GM12878 (cell line): ENCODE data around the gene SPCS2. TPM values are rescaled to one million over a fixed set of nuclear protein-coding genes. Genes with fewer than 3 reads are reported as not detected.

ENCODE experiments used
- ATAC-seq: fragments of 200-7000 bp; cut with Tn5 transposase; 3 replicates; pipeline ENCODE4 v1.9.1; 2020; ENCODE audit warnings: mild to moderate bottlenecking, moderate library complexity
- BruUV-seq: library from RNA; stranded (reverse); fragments of 400-500 nt; replicated peaks from 2 replicates; lab custom pipeline; 2021; lab: Mats Ljungman, UMichigan
- CTCF ChIA-PET: fragments of 300-600 bp; sonication (Branson Sonifier 250); formaldehyde crosslinking; extraction: SDS; loops from one replicate; lab custom pipeline; 2021; ENCODE audit warnings: inconsistent platforms; lab: Yijun Ruan, JAX
- POLR2A ChIA-PET: fragments of 350-600 bp; formaldehyde crosslinking; extraction: SDS; loops from one replicate; lab custom pipeline; 2021; ENCODE audit warnings: inconsistent platforms; lab: Charles Lee
- RAD21 ChIA-PET: fragments of 300-600 bp; sonication (Branson Sonifier 250); formaldehyde crosslinking; loops from one replicate; lab custom pipeline; 2023; ENCODE audit warnings: antibody characterized with exemption; ENCODE audit not compliant: unreplicated experiment; lab: Charles Lee
- SMC1A ChIA-PET: fragments of 300-600 bp; sonication (Branson Sonifier 250); formaldehyde crosslinking; loops from one replicate; lab custom pipeline; 2023; ENCODE audit not compliant: unreplicated experiment, uncharacterized antibody; lab: Charles Lee
- DNase-seq: peaks from one replicate; pipeline ENCODE4 v3.0.0-alpha.2; 2011; ENCODE audit warnings: low read depth, low spot score
- FAIRE-seq: peaks from 3 replicates; lab custom pipeline; 2011; peaks lifted over from hg19 to GRCh38; lab: Jason Lieb, UNC
- H2AFZ ChIP-seq: 2 replicates; pipeline ENCODE4 v1.6.0; 2011; ENCODE audit warnings: low read depth, low read length, control low read depth; ENCODE audit not compliant: control insufficient read depth
- H3K27ac ChIP-seq: 2 replicates; pipeline ENCODE4 v1.5.1; 2011; ENCODE audit warnings: control low read depth; ENCODE audit not compliant: control insufficient read depth, insufficient read depth
- H3K27me3 ChIP-seq, 2 experiments: replicated peaks in 1 of 2; 2 replicates each; pipeline versions ENCODE4 v1.6.0 to v1.6.1; 2011; ENCODE audit warnings: low read length in 1 of 2; ENCODE audit not compliant: control insufficient read depth in 2 of 2, insufficient read depth in 2 of 2
- H3K36me3 ChIP-seq, 2 experiments: 2 replicates each; pipeline ENCODE4 v1.5.1; 2011; ENCODE audit warnings: low read length in 1 of 2; ENCODE audit not compliant: control insufficient read depth in 2 of 2, insufficient read depth in 2 of 2
- H3K4me1 ChIP-seq: 2 replicates; pipeline ENCODE4 v1.6.1; 2011; ENCODE audit warnings: mild to moderate bottlenecking, low read length, moderate library complexity, mixed read lengths; ENCODE audit not compliant: control insufficient read depth, insufficient read depth
- H3K4me2 ChIP-seq: 2 replicates; pipeline ENCODE4 v1.6.0; 2011; ENCODE audit warnings: control low read depth; ENCODE audit not compliant: control insufficient read depth, insufficient read depth
- H3K4me3 ChIP-seq: fragments of 200-600 bp; sonication (generic); 2 replicates; pipeline ENCODE4 v1.5.1; 2016
- H3K79me2 ChIP-seq: 2 replicates; pipeline ENCODE4 v1.6.0; 2011; ENCODE audit warnings: low read length; ENCODE audit not compliant: control insufficient read depth, insufficient read depth
- H3K9ac ChIP-seq: 2 replicates; pipeline ENCODE4 v1.8.0; 2011; ENCODE audit warnings: low read length, control low read depth, mixed read lengths; ENCODE audit not compliant: control insufficient read depth, insufficient read depth
- H3K9me3 ChIP-seq: replicated peaks from 3 replicates; pipeline ENCODE4 v1.5.1; 2011; ENCODE audit warnings: mild to moderate bottlenecking, low read length; ENCODE audit not compliant: control insufficient read depth, insufficient read depth
- H4K20me1 ChIP-seq: 2 replicates; pipeline ENCODE4 v1.6.0; 2011; ENCODE audit not compliant: control insufficient read depth, insufficient read depth
- ATF7 ChIP-seq: fragments of 450-650 bp; IDR thresholded peaks from 2 replicates; pipeline ENCODE4 v1.6.1; 2016; ENCODE audit warnings: low read depth, mild to moderate bottlenecking
- BRCA1 ChIP-seq: IDR thresholded peaks from 2 replicates; pipeline ENCODE4 v1.6.1; 2011; ENCODE audit warnings: low read depth, low read length, improper control_type of control experiment
- JUND ChIP-seq: IDR thresholded peaks from 2 replicates; pipeline ENCODE4 v1.6.1; 2012; ENCODE audit warnings: low read depth, mild to moderate bottlenecking, low read length, improper control_type of control experiment, moderate library complexity
- POU2F2 ChIP-seq: IDR thresholded peaks from 3 replicates; pipeline ENCODE4 v1.6.1; 2011; ENCODE audit warnings: low read depth, mild to moderate bottlenecking, low read length, borderline replicate concordance
- RB1 ChIP-seq: fragments of 450-650 bp; formaldehyde crosslinking; IDR thresholded peaks from 2 replicates; pipeline ENCODE4 v1.6.1; 2017; ENCODE audit warnings: mild to moderate bottlenecking, borderline replicate concordance
- SIX5 ChIP-seq: IDR thresholded peaks from 2 replicates; pipeline ENCODE4 v1.6.1; 2011; ENCODE audit warnings: mild to moderate bottlenecking, low read depth, low read length, moderate library complexity; ENCODE audit not compliant: severe bottlenecking
- SMAD1 ChIP-seq: fragments of 450-650 bp; IDR thresholded peaks from 2 replicates; pipeline ENCODE4 v1.6.1; 2018; ENCODE audit warnings: mild to moderate bottlenecking, low read depth; ENCODE audit not compliant: partially characterized antibody
- SUPT20H ChIP-seq: IDR thresholded peaks from 2 replicates; pipeline ENCODE4 v1.6.1; 2011; ENCODE audit warnings: low read depth, mild to moderate bottlenecking, low read length, moderate library complexity, borderline replicate concordance; ENCODE audit not compliant: control insufficient read depth
- TAF1 ChIP-seq: IDR thresholded peaks from 2 replicates; pipeline ENCODE4 v1.6.1; 2011; ENCODE audit warnings: mild to moderate bottlenecking, low read depth, low read length, borderline replicate concordance
- YY1 ChIP-seq: IDR thresholded peaks from 2 replicates; pipeline ENCODE4 v1.6.1; 2011; ENCODE audit warnings: low read depth, mild to moderate bottlenecking, low read length
- ZZZ3 ChIP-seq: IDR thresholded peaks from 2 replicates; pipeline ENCODE4 v1.6.1; 2011; ENCODE audit warnings: low read depth; ENCODE audit not compliant: control insufficient read depth, insufficient read length
- in situ Hi-C: fragments of 300-500 bp; cut with MboI; formaldehyde crosslinking; loops from 9 replicates; pipeline ENCODE4 v1.14.3; 2018; ENCODE audit warnings: mixed read lengths
- intact Hi-C: fragments of 100-400 bp; cut with micrococcal nuclease; formaldehyde crosslinking; loops from one replicate; pipeline ENCODE4 v1.14.2; 2022; ENCODE audit not compliant: unreplicated experiment
- polyA plus RNA-seq, 11 experiments: library from polyadenylated mRNA; depleted of rRNA in 4 of 11; unstranded in 6 of 11; stranded (reverse) in 5 of 11; fragments of >200 nt; fragmentation: Nextera tagmentation in 4 of 11; fragmentation: Illumina TruSeq in 1 of 11; extraction: Ambion mirVana in 4 of 11; extraction: Trizol in 1 of 11; gene quantifications; 1 replicate in 1 of 11; 2 replicates in 10 of 11; pipeline versions ENCODE4 v1.2.1 to v1.2.3, GENCODE V29; 2011 to 2016; ENCODE audit warnings: inconsistent platforms in 2 of 11, missing spikeins in 2 of 11, low read depth in 1 of 11
- total RNA-seq, 4 experiments: library from RNA; depleted of rRNA in 3 of 4; stranded (reverse); fragments of >200 nt in 3 of 4; fragmentation: Illumina TruSeq in 1 of 4; extraction: Trizol in 1 of 4; gene quantifications; 2 replicates each; pipeline versions ENCODE4 v1.2.1 to v1.2.3, GENCODE V29; 2013 to 2021
- TF ChIP-seq, protein P1 (sequence below): fragments of 150-350 bp; IDR thresholded peaks from 2 replicates; pipeline ENCODE4 v1.6.1; 2016; ENCODE audit warnings: low read depth, low read length
- TF ChIP-seq, protein P2 (sequence below): fragments of 450-650 bp; IDR thresholded peaks from 2 replicates; pipeline ENCODE4 v1.6.1; 2017; ENCODE audit warnings: antibody characterized with exemption, mild to moderate bottlenecking, moderate library complexity
- TF ChIP-seq, protein P3 (sequence below): fragments of 450-650 bp; IDR thresholded peaks from 2 replicates; pipeline ENCODE4 v1.6.1; 2017; ENCODE audit warnings: mild to moderate bottlenecking, moderate library complexity

The SPCS2 gene
- total and polyA plus RNA-seq, 10 of the 15 experiments (the other 5 are each of a cell fraction or from before 2014, with no cell fraction given), result 40.7 to 661 (median 192) TPM

DNA sequence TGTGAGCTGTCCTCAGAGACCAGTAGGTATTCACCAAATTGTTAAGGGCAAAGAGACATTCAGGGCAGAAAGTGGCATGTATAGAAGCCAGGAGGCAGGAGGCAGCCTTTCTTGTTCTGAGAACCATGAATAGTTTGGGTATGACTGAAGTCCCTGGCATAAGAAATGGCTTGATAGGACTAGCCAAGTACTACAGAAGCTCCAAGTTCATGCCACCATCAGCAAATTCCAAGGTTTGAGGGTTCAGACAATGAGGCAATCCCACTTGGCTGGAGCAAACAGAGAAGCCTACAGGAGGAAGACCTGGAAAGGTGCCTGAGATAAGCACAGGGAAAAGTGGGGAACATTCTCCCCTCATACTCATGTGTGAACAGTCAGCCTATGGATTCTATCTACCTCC is 25.9 kb upstream of the SPCS2 start:
- no peaks in the 10 kb centered on the region for H3K4me1 ChIP-seq
- DNase-seq (no peak), FAIRE-seq (no peak), ATAC-seq (no peak)
- no peak overlapping the region for H3K4me3 ChIP-seq
- H3K9me3 ChIP-seq, result no peaks in the 10 kb centered on the region
- H3K27me3 ChIP-seq, result no peaks in the 10 kb centered on the region
- no peak overlapping the region for H3K27ac ChIP-seq
- no peaks in the 10 kb centered on the region for H3K79me2 ChIP-seq
- ChIA-PET CTCF (interaction anchor here (1.6 to 2.3 kb wide), 3 partner anchors 14 to 326 kb away, joined by 4 to 11 read pairs (median 5); no protein-coding TSS in a partner anchor), POLR2A (no interaction called here), SMC1A (no interaction called here), RAD21 (interaction anchor here (1.4 kb wide), 1 partner anchor 10 kb away, joined by 3 read pairs; no protein-coding TSS in a partner anchor)
- BruUV-seq, result no TSS peak
- no peak overlapping the region for H2AFZ ChIP-seq
- no peak overlapping the region for H3K4me2 ChIP-seq
- intact Hi-C loops (no loop called here), in situ Hi-C loops (no loop called here)
- H4K20me1 ChIP-seq, result no peaks in the 10 kb centered on the region
- H3K9ac ChIP-seq, result no peak overlapping the region
- no peaks in the 10 kb centered on the region; a peak in 1 of 4 replicates for H3K36me3 ChIP-seq
- TF ChIP-seq BRCA1, result no peak
- TF ChIP-seq ZZZ3, result no peak
- no peak for TF ChIP-seq YY1
- TF ChIP-seq, protein P1, sequence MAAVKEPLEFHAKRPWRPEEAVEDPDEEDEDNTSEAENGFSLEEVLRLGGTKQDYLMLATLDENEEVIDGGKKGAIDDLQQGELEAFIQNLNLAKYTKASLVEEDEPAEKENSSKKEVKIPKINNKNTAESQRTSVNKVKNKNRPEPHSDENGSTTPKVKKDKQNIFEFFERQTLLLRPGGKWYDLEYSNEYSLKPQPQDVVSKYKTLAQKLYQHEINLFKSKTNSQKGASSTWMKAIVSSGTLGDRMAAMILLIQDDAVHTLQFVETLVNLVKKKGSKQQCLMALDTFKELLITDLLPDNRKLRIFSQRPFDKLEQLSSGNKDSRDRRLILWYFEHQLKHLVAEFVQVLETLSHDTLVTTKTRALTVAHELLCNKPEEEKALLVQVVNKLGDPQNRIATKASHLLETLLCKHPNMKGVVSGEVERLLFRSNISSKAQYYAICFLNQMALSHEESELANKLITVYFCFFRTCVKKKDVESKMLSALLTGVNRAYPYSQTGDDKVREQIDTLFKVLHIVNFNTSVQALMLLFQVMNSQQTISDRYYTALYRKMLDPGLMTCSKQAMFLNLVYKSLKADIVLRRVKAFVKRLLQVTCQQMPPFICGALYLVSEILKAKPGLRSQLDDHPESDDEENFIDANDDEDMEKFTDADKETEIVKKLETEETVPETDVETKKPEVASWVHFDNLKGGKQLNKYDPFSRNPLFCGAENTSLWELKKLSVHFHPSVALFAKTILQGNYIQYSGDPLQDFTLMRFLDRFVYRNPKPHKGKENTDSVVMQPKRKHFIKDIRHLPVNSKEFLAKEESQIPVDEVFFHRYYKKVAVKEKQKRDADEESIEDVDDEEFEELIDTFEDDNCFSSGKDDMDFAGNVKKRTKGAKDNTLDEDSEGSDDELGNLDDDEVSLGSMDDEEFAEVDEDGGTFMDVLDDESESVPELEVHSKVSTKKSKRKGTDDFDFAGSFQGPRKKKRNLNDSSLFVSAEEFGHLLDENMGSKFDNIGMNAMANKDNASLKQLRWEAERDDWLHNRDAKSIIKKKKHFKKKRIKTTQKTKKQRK, result no peak
- TF ChIP-seq, protein P2, sequence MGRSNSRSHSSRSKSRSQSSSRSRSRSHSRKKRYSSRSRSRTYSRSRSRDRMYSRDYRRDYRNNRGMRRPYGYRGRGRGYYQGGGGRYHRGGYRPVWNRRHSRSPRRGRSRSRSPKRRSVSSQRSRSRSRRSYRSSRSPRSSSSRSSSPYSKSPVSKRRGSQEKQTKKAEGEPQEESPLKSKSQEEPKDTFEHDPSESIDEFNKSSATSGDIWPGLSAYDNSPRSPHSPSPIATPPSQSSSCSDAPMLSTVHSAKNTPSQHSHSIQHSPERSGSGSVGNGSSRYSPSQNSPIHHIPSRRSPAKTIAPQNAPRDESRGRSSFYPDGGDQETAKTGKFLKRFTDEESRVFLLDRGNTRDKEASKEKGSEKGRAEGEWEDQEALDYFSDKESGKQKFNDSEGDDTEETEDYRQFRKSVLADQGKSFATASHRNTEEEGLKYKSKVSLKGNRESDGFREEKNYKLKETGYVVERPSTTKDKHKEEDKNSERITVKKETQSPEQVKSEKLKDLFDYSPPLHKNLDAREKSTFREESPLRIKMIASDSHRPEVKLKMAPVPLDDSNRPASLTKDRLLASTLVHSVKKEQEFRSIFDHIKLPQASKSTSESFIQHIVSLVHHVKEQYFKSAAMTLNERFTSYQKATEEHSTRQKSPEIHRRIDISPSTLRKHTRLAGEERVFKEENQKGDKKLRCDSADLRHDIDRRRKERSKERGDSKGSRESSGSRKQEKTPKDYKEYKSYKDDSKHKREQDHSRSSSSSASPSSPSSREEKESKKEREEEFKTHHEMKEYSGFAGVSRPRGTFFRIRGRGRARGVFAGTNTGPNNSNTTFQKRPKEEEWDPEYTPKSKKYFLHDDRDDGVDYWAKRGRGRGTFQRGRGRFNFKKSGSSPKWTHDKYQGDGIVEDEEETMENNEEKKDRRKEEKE, result no peak
- TF ChIP-seq RB1, result no peak
- TF ChIP-seq SIX5, result no peak
- no peak for TF ChIP-seq SMAD1
- TF ChIP-seq, protein P3, sequence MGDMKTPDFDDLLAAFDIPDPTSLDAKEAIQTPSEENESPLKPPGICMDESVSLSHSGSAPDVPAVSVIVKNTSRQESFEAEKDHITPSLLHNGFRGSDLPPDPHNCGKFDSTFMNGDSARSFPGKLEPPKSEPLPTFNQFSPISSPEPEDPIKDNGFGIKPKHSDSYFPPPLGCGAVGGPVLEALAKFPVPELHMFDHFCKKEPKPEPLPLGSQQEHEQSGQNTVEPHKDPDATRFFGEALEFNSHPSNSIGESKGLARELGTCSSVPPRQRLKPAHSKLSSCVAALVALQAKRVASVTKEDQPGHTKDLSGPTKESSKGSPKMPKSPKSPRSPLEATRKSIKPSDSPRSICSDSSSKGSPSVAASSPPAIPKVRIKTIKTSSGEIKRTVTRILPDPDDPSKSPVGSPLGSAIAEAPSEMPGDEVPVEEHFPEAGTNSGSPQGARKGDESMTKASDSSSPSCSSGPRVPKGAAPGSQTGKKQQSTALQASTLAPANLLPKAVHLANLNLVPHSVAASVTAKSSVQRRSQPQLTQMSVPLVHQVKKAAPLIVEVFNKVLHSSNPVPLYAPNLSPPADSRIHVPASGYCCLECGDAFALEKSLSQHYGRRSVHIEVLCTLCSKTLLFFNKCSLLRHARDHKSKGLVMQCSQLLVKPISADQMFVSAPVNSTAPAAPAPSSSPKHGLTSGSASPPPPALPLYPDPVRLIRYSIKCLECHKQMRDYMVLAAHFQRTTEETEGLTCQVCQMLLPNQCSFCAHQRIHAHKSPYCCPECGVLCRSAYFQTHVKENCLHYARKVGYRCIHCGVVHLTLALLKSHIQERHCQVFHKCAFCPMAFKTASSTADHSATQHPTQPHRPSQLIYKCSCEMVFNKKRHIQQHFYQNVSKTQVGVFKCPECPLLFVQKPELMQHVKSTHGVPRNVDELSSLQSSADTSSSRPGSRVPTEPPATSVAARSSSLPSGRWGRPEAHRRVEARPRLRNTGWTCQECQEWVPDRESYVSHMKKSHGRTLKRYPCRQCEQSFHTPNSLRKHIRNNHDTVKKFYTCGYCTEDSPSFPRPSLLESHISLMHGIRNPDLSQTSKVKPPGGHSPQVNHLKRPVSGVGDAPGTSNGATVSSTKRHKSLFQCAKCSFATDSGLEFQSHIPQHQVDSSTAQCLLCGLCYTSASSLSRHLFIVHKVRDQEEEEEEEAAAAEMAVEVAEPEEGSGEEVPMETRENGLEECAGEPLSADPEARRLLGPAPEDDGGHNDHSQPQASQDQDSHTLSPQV, result no peak
- TF ChIP-seq TAF1, result no peak
- no peak for TF ChIP-seq POU2F2
- TF ChIP-seq ATF7, result no peak
- TF ChIP-seq JUND, result no peak
- TF ChIP-seq SUPT20H, result no peak
